Neural cell (in vitro differentiated cells): Measurements from ENCODE around the gene DIAPH2.

Experiments
- CTCF ChIP-seq: fragments of 450-650 bp; IDR thresholded peaks from 2 replicates; pipeline ENCODE4 v1.5.1; 2014; ENCODE audit warnings: antibody characterized with exemption, mild to moderate bottlenecking, moderate library complexity; ENCODE audit not compliant: poor library complexity, severe bottlenecking
- POLR2AphosphoS5 ChIP-seq: IDR thresholded peaks from 2 replicates; pipeline ENCODE4 v1.6.1; 2012

GRCh38 chrX:96721354-96721753, 36.7 kb downstream of the DIAPH2 start:
- TF ChIP-seq CTCF = no peak
- TF ChIP-seq POLR2AphosphoS5 = no peak
